Osteoblast (primary cell): ENCODE results near the gene SLC10A3. TPM values are rescaled to one million over a fixed set of nuclear protein-coding genes. Genes with fewer than 3 reads are reported as not detected.

ENCODE experiments used
- DNase-seq: peaks from one replicate; pipeline ENCODE4 v3.0.0; 2011; ENCODE audit warnings: low spot score, mixed read lengths; ENCODE audit not compliant: insufficient read length; ENCODE audit errors: missing footprints
- H2AFZ ChIP-seq: 2 replicates; pipeline ENCODE4 v1.6.0; 2011; ENCODE audit warnings: mild to moderate bottlenecking, low read length
- H3K27ac ChIP-seq: 2 replicates; pipeline ENCODE4 v1.5.1; 2011; ENCODE audit warnings: mild to moderate bottlenecking, low read depth, low read length, moderate library complexity
- H3K27me3 ChIP-seq: 2 replicates; pipeline ENCODE4 v1.6.0; 2012; ENCODE audit warnings: mild to moderate bottlenecking, control low read depth, inconsistent platforms, low read length, moderate library complexity; ENCODE audit not compliant: insufficient read depth
- H3K36me3 ChIP-seq: 2 replicates; pipeline ENCODE4 v1.5.1; 2011; ENCODE audit warnings: mild to moderate bottlenecking, low read length, control low read depth, moderate library complexity; ENCODE audit not compliant: insufficient read depth
- H3K4me1 ChIP-seq: 2 replicates; pipeline ENCODE4 v1.5.1; 2011; ENCODE audit warnings: mild to moderate bottlenecking, low read length, control low read depth, moderate library complexity; ENCODE audit not compliant: insufficient read depth
- H3K4me2 ChIP-seq: 2 replicates; pipeline ENCODE4 v1.6.0; 2011; ENCODE audit warnings: mild to moderate bottlenecking, low read length; ENCODE audit not compliant: insufficient read depth
- H3K4me3 ChIP-seq: fragments of 200-600 bp; sonication (generic); 3 replicates; pipeline ENCODE4 v1.5.1; 2012; ENCODE audit warnings: mild to moderate bottlenecking, low read length, inconsistent platforms; ENCODE audit not compliant: insufficient read depth
- H3K79me2 ChIP-seq: 2 replicates; pipeline ENCODE4 v1.6.0; 2012; ENCODE audit warnings: mild to moderate bottlenecking, low read length, control low read depth, inconsistent platforms; ENCODE audit not compliant: insufficient read depth
- H3K9me3 ChIP-seq: 2 replicates; pipeline ENCODE4 v1.5.1; 2011; ENCODE audit warnings: low read depth, low read length, control low read depth
- H4K20me1 ChIP-seq: 2 replicates; pipeline ENCODE4 v1.6.0; 2012; ENCODE audit warnings: mild to moderate bottlenecking, low read length, control low read depth; ENCODE audit not compliant: insufficient read depth
- CTCF ChIP-seq: IDR thresholded peaks from 2 replicates; pipeline ENCODE4 v1.5.1; 2011; ENCODE audit warnings: mild to moderate bottlenecking, low read depth, low read length, moderate library complexity; ENCODE audit errors: extremely low read depth
- total RNA-seq: library from RNA; depleted of rRNA; stranded (reverse); fragments of >200 nt; gene quantifications from 2 replicates; pipeline ENCODE4 v1.2.3, GENCODE V29; 2012

Gene SLC10A3
- total RNA-seq, 1 donor, result 36.2 TPM

GRCh38 chrX:154462396-154462795 lies 28.0 kb downstream of the SLC10A3 start:
- H2AFZ ChIP-seq, result no peak overlapping the region
- DNase-seq, result no peak
- no peak overlapping the region for H3K4me3 ChIP-seq
- no peak overlapping the region for H3K27ac ChIP-seq
- H3K9me3 ChIP-seq, result no peaks in the 10 kb centered on the region
- peaks cover 57% of the 10 kb centered on the region for H3K79me2 ChIP-seq
- no peaks in the 10 kb centered on the region for H3K27me3 ChIP-seq
- H3K36me3 ChIP-seq, result peaks cover 30% of the 10 kb centered on the region
- H4K20me1 ChIP-seq, result peaks cover 38% of the 10 kb centered on the region
- H3K4me2 ChIP-seq, result no peak overlapping the region
- H3K4me1 ChIP-seq, result peaks cover 4% of the 10 kb centered on the region
- no peak for TF ChIP-seq CTCF

- Histone ChIP-seq H3K27me3 (no peaks in the 10 kb centered on the region), H3K27ac (no peak overlapping the region), H3K36me3 (peaks cover 26% of the 10 kb centered on the region), H3K4me2 (peak overlapping the region; percentile 83), H3K4me1 (peaks cover 4% of the 10 kb centered on the region), H2AFZ (no peak overlapping the region), H3K79me2 (peaks cover 57% of the 10 kb centered on the region), H4K20me1 (peaks cover 38% of the 10 kb centered on the region), H3K9me3 (no peaks in the 10 kb centered on the region), H3K4me3 (peak overlapping the region; percentile 82)
- DNase-seq, result no peak
- peak; percentile 7 for TF ChIP-seq CTCF
These were observed 30.1 kb downstream of the SLC10A3 start for GRCh38 chrX:154460326-154460725.

GRCh38 chrX:154459832-154460231 lies 30.6 kb downstream of the SLC10A3 start:
- Histone ChIP-seq H3K36me3 (peaks cover 21% of the 10 kb centered on the region), H3K9me3 (no peaks in the 10 kb centered on the region), H2AFZ (no peak overlapping the region), H3K79me2 (peaks cover 57% of the 10 kb centered on the region), H3K4me2 (peak overlapping the region; percentile 83), H3K27ac (no peak overlapping the region), H3K27me3 (no peaks in the 10 kb centered on the region), H3K4me1 (peaks cover 4% of the 10 kb centered on the region), H4K20me1 (peaks cover 38% of the 10 kb centered on the region), H3K4me3 (peak overlapping the region; percentile 82)
- no peak for TF ChIP-seq CTCF
- DNase-seq, result no peak

GRCh38 chrX:154458954-154459778 lies 31.3 kb downstream of the SLC10A3 start:
- Histone ChIP-seq H3K27ac (no peak overlapping the region), H3K79me2 (peaks cover 54% of the 10 kb centered on the region), H3K4me1 (peaks cover 4% of the 10 kb centered on the region), H2AFZ (no peak overlapping the region), H3K9me3 (no peaks in the 10 kb centered on the region), H3K4me2 (peak overlapping the region; percentile 83), H4K20me1 (peaks cover 36% of the 10 kb centered on the region), H3K27me3 (no peaks in the 10 kb centered on the region), H3K4me3 (peak overlapping the region; percentile 82), H3K36me3 (peaks cover 15% of the 10 kb centered on the region)
- no peak for TF ChIP-seq CTCF
- peak; percentile 92 for DNase-seq
